ENCODE measurements around the gene PPP1R37.

GRCh38 chr19:45123440-45123850, 30.5 kb downstream of the PPP1R37 start:
- TF ChIP-seq CTCF (conservative IDR thresholded peaks at IDR 0.05) (no peak), ZFX (IDR thresholded peaks at IDR 0.05) (no peak)

Data from C4-2B (cell line).